H7 (cell line): Measurements from ENCODE around the gene BTD. TPM values are rescaled to one million over a fixed set of nuclear protein-coding genes. Genes with fewer than 3 reads are reported as not detected.

Source experiments
- DNase-seq: peaks from one replicate; pipeline ENCODE4 v3.0.0; 2012
- H3K27me3 ChIP-seq: 2 replicates; pipeline ENCODE4 v1.6.0; 2011; ENCODE audit warnings: mild to moderate bottlenecking, low read length; ENCODE audit not compliant: control insufficient read depth, insufficient read depth
- H3K36me3 ChIP-seq: replicated peaks from 2 replicates; pipeline ENCODE4 v1.5.1; 2011; ENCODE audit warnings: low read length; ENCODE audit not compliant: control insufficient read depth, insufficient read depth
- H3K4me3 ChIP-seq: 2 replicates; pipeline ENCODE4 v1.5.1; 2011; ENCODE audit warnings: low read depth, mild to moderate bottlenecking, control low read depth, low read length, moderate library complexity; ENCODE audit not compliant: insufficient read depth
- total RNA-seq: library from RNA; depleted of rRNA; stranded (reverse); fragments of >200 nt; shearing (Covaris generic); gene quantifications from 2 replicates; pipeline ENCODE4 v1.2.3, GENCODE V29; 2014

Gene BTD
- total RNA-seq, 1 experiment from 2014 or later, result 13.4 TPM

DNA sequence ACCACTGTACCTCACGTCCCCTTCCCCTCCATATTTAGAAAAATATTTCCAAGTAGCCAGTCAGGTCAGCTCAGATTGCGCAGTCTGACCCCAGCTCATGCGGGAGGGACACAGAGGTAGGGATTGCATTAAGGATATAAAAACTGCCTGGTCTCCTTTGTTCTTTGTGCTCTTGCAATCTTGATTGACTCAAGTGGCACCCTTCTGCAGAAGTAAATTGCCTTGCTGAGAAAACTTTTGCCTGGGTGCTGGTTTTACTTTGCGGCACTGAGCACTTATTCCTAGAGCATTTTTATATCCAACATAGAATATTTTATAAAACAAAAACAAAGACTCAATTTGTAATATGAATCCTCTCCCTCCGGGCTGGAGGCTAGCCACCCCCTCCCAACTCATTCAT, 54.8 kb downstream of the BTD start:
- DNase-seq, result no peak
- H3K27me3 ChIP-seq, result no peaks in the 10 kb centered on the region
- no peak overlapping the region for H3K4me3 ChIP-seq
- H3K36me3 ChIP-seq, result no peaks in the 10 kb centered on the region

DNA sequence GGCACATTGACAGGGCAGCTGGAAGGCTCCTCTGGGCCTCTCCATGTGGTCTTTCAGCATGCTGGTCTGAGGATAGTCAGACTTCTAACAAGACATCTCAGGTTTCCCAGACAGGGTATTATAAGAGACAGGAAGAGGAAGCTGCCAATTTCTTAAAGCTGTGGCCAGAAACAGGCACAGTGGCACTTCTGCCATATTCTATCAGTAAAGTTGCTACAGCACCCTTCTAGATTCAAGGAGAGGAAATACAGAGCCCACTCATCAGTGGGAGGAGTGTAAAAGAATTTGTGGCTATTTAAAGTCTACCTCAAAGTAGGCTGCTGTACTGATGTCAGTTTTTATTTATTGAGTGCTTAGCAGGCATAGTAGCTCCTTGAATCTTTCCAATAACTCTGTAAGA, 55.5 kb downstream of the BTD start:
- no peaks in the 10 kb centered on the region for H3K36me3 ChIP-seq
- no peaks in the 10 kb centered on the region for H3K27me3 ChIP-seq
- no peak overlapping the region for H3K4me3 ChIP-seq
- no peak for DNase-seq

DNA sequence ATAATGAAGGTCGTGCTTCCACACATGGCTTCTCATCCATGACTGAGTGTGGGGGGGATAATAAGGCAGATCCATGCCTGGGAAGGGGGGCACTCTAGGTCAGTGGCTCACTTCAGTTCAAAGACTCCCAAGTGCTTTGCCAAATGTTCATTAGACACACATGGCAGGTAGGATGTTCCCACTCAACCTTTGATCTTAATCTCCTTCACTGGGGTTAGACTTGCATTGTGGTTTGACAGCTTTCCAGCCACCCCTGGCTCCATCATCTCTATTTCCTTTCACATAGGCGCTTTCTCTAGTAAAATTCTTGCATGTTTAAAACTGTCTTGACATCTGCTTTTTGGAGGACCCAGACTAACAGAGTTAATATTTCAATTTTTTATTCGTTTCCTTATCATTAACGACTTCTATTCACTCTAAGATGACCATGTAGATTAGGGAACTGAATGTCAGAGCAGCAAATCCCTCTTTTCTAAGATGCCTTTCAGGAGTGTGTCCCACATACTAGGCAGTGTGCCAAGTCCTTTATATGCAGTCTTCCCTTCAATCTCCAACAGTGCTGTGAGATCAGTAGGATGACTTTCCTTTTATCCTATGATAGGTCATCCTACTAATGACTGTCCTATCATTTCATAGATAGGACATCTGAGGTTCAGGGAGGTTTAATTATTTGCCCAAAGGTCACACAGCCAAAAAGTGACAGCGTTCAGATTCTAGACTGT, 57.9 kb downstream of the BTD start:
- H3K36me3 ChIP-seq, result no peaks in the 10 kb centered on the region
- no peak for DNase-seq

DNA sequence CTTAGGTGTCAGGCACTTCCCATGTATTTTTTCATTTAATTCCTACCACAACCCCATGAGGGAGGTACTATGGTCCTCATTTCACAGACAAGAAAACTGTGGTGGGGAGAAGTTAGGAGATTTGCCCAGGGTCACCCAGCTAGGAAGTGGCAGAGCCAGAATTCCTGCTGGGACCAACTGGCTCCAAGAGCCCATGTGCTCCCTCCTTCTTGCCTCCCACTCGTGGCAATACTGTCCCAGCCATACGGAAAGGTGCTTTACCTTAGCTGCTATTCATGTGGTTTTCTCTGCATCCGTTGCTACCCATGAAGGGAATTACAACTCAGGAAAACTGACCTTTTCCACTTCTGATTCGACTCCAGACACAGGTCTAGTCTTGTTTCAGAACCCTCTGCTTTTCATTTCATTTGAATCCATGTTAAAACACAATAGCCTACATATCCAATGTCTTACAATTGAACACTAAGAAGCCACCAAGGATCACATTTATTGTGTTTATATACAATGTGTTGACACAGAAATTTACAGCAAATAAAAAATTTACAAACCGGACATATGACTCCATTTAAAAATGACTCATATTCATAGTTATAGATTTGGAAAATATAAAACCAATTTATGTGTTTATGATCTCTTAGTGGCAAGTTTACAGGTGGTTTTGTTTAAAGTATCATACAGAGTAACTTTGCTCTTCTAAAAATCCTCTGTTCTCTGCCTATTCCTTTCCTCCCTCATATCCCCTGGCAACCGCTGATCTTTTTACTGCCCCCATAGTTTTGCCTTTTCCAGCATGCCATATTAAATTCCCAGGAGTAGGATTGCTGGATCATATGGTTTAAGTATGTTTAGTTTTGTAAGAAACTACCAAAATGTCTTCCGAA, 58.8 kb downstream of the BTD start:
- DNase-seq, result no peak
- H3K4me3 ChIP-seq, result no peak overlapping the region
- no peaks in the 10 kb centered on the region for H3K36me3 ChIP-seq
- no peaks in the 10 kb centered on the region for H3K27me3 ChIP-seq

More for the DNA sequence above, 57.9 kb downstream of the BTD start:
- Histone ChIP-seq H3K4me3 (no peak overlapping the region), H3K27me3 (no peaks in the 10 kb centered on the region)

DNA sequence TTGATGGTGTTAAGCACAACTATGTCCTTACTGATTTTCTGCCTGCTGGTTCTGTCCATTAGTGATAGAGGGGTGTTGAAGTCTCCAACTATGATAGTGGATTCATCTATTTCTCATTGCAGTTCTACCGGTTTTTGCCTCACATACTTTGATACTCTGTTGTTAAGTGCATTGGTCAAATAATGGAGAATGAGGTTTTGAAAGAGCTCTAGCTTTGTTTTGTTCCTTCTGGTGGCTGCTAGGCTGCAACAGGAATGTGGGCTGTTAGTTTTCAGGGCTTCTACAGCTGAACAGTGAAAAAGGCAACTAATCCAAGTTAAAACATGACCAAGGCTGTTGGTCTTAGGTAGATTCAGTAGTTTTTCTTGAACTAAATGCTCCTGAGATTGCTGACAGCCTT, 62.6 kb downstream of the BTD start:
- no peak for DNase-seq

DNA sequence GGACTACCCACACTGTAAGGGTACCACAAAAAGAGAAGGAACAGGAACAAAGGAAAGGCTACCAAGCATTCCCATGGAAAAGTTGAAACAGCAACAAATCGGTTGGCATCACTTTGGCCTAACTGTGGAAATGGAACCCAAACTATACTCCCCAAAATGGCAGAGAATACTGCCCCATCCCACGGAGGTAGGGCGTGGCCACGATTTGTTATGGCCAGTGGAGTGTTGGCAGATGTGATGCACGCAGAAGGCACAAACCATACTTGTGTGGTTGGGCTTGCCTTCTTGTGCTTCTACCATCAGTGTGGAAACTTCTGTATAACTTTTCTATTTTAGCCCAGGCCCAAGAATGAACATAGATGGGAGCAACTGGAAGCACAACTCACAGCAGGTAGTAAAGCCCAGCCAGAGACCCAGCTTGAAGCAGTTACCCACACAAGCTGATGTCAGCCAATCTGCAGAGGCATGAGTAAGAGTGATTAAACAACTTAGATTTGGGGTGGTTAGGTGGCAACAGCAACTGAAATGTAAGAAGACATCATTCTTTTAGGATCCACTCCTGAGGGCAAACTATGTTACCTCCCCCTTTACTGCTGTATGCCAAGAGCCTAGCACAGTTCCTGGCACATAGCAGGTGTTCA, 64.1 kb downstream of the BTD start:
- no peak for DNase-seq
- Histone ChIP-seq H3K27me3 (no peaks in the 10 kb centered on the region), H3K36me3 (no peaks in the 10 kb centered on the region; the same call in 1 of the 2 replicates), H3K4me3 (no peak overlapping the region)

More for the DNA sequence above, 62.6 kb downstream of the BTD start:
- no peaks in the 10 kb centered on the region for H3K27me3 ChIP-seq
- no peak overlapping the region for H3K4me3 ChIP-seq
- no peaks in the 10 kb centered on the region for H3K36me3 ChIP-seq

DNA sequence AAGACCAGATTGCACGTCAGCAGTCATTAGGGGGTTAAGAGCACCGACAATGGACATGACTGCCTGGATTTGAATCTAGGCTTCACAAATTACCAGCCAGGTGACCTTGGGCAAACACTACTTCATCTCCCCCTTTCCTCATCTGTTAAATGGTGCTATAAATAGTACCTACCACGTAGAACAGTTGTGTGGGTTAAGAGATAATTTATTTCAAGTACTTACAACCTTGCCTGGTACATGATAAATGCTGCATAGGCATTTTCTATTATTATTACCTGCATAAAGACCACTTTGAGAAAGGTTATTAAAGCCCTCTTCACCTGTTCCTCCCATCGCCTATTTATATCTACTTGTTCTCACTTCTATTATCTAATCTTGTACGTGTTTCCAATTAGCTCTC, 64.7 kb downstream of the BTD start:
- Histone ChIP-seq H3K27me3 (no peaks in the 10 kb centered on the region), H3K4me3 (no peak overlapping the region), H3K36me3 (no peaks in the 10 kb centered on the region; the same call in 1 of the 2 replicates)
- no peak for DNase-seq

DNA sequence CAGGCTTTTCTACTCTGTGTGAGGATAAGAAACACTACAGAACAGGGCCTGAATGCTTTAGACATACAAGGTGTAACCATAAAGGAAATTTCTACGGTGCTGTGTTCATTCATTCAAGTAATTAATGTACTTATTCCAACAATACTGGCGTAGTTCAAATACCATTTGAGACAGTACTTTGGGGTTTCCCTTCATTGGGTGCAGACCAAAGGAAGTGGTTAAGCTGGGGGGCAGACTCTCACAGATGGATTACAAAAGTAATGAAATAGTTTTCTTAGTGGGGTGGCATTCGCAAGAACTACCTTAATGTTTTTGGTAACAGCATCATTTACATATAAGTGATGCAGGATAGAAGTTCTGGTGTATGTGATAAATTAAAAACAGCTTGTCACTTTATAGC, 65.9 kb downstream of the BTD start:
- no peak overlapping the region for H3K4me3 ChIP-seq

DNA sequence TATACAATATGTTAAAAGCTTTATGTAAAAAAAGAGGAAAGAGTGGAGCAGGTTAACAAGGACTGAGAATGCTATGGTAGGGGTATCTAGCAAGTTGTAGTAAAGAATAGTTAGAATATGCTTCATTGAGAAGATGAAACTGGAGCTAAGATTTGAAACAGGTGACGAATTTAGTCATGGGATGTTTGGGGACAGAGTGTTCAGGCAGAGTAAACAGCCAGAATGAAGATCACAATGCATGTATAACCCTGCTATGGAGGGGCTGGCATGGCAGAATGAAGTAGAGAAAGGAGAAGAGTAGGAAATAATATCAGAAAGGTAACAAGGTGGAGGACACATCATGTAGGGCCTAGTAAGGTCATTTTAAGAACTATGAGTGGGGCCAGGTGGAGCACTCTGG, 72.0 kb downstream of the BTD start:
- Histone ChIP-seq H3K36me3 (peaks cover 9% of the 10 kb centered on the region), H3K27me3 (no peaks in the 10 kb centered on the region), H3K4me3 (no peak overlapping the region)
- DNase-seq, result no peak

More for the DNA sequence above, 65.9 kb downstream of the BTD start:
- Histone ChIP-seq H3K27me3 (no peaks in the 10 kb centered on the region), H3K36me3 (no peaks in the 10 kb centered on the region; the same call in 1 of the 2 replicates)
- DNase-seq, result no peak

DNA sequence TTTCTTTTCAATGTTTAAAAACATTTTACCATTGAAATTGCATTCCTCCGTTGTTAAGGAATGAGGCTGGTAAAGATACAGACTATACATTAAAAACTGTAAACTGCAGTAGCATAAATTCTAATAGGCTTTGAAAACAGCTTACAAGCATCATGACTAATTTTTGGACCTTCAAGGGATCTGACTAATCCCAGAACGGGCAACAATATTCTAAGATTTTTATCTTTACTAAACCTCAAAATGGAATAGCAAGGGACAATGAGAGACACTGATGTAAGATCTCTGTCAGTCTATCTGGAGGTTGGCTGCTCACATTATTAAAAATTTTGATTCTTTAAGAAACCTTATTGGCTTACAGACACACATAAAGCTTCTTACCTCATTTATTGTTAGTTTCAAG, 74.7 kb downstream of the BTD start:
- no peak for DNase-seq
- Histone ChIP-seq H3K4me3 (no peak overlapping the region), H3K36me3 (peaks cover 9% of the 10 kb centered on the region), H3K27me3 (no peaks in the 10 kb centered on the region)

DNA sequence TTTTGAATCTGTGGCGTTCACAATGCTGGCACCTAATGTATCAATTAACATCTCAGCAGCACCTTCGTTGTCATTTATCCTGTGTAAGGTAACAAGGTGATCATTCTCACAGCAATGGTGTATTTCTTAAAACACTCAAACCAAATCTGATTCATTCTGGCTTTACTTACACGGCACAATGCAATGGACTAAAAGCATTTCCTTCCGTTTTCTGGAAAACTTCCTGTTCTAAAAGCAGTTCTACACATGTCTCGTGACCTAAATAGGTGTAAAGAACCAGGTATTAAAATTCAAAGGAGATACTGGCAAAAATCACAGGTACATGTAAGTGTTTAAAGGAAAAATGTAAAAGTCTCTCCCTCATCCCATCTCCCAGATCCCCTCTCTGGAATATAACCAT, 77.8 kb downstream of the BTD start:
- Histone ChIP-seq H3K36me3 (peaks cover 10% of the 10 kb centered on the region), H3K4me3 (no peak overlapping the region), H3K27me3 (no peaks in the 10 kb centered on the region)
- no peak for DNase-seq

DNA sequence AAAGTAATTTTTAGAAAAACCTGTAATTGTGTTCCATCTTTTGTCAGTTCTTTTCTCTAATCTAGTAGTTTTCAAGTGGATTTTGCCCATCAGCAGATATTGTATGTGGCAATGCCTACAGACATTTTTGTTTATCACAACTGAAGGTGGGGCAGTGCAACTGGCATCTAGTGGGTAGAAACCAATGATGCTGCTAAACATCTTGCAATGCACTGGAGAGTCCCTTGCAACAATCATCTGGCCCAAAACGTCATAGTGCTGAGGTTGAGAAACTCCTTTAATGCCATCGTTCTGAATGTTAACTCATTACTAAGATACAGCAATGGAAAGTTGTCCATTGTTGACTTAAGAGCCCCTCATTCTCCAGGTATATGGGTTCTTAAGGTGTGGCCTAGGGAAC, 80.1 kb downstream of the BTD start:
- Histone ChIP-seq H3K27me3 (no peaks in the 10 kb centered on the region), H3K36me3 (peaks cover 12% of the 10 kb centered on the region), H3K4me3 (no peak overlapping the region)
- DNase-seq, result no peak

DNA sequence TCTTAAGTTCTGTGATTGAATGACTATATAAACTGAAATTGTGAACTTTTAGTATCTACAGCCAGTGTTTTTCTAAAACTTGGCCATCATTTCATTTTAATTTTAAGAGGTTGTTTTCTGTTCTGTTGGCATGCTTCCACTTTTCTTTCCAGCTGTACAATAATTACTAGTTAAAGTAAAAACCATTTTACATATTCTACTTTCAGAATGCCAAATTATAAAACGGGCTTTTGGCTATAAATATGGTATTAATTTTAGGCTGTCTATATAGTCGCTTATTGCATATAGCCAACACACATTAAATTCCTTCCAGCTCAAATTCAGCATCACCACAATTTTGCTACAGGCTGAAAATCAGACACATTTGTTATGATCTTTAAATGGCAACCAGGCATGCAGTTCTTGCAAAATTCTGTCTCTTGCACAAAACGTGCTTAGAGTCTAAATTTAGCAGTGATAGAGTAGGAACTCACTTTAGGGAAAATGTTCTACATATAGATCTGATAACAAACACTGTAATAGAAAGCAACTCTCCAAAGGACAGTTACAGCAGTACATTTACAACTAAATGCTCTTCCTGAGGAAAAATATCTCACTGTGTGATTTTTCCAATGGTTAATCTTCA, 81.1 kb downstream of the BTD start:
- peaks cover 10% of the 10 kb centered on the region for H3K36me3 ChIP-seq
- no peak overlapping the region for H3K4me3 ChIP-seq
- DNase-seq, result no peak

DNA sequence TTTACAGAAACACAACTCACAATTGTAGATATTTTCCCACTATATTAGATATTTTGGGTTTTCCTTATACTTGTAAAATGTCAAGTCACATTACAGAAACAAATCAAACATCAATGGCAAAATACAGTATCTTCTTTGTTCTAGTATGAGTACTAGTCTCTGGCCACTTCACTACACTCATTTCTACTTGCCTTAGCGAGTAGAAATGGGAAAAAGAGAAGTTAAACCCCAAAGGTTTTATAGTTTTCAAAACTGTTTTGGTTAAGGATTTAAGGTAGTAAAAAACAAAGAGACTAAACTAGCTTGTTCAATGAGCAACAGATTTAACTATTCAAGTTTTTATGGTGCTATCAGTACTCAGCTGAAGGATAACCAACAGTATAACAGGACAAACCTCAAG, 81.7 kb downstream of the BTD start:
- no peak overlapping the region for H3K4me3 ChIP-seq
- DNase-seq, result no peak
- peaks cover 5% of the 10 kb centered on the region for H3K36me3 ChIP-seq
- no peaks in the 10 kb centered on the region for H3K27me3 ChIP-seq

More for the DNA sequence above, 81.1 kb downstream of the BTD start:
- H3K27me3 ChIP-seq, result no peaks in the 10 kb centered on the region
